Forelimb muscle (tissue), 1 donor: ENCODE results near the gene IGFL4. TPM values are rescaled to one million over a fixed set of nuclear protein-coding genes. Genes with fewer than 3 reads are reported as not detected.

Experiments used
- DNase-seq: peaks from one replicate; pipeline ENCODE4 v3.0.0-alpha.2; 2013; ENCODE audit warnings: low read depth
- polyA plus RNA-seq: library from polyadenylated mRNA; unstranded; fragments of 120-200 nt; gene quantifications from one replicate; pipeline ENCODE4 v1.2.1, GENCODE V29; 2013; ENCODE audit not compliant: insufficient read length

Gene IGFL4
- polyA plus RNA-seq, 1 donor: 5.1 TPM

DNA sequence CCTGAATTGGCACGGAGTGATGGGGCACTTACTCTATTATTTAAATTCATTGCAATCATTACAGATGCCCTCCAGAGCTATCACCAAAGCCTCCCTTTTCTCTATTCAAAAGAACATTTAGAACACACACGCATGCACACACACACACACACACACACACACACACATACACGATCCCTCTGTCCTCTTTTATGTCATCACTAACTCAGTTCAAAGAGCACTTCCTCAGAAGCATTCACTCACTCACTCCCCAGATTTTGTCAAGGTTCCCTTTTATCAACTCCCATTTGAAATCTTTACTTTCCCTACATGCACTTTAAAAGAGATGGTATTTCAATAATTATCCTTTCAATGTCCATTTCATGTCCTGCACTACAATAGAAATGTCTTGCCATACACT, 22.4 kb upstream of the IGFL4 start:
- no peak for DNase-seq

DNA sequence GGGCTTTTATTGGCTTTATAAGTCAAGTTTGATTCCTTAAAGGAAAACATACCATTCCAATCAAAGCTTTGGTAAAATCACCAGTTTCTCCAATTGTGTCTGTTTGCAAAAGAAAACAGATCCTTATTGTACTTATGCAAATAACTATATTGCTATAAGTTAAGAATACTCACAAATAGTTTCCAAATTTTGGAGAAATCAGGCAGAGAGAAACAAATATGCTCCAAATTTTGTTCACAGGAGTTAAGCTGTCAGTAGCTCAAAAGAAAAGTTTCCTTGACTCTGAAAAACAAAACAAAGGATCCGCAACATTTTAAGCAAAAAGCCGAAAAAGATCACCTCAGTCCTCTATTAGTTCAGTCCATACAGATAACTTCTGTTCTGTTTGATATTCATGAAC, 19.2 kb upstream of the IGFL4 start:
- no peak for DNase-seq

DNA sequence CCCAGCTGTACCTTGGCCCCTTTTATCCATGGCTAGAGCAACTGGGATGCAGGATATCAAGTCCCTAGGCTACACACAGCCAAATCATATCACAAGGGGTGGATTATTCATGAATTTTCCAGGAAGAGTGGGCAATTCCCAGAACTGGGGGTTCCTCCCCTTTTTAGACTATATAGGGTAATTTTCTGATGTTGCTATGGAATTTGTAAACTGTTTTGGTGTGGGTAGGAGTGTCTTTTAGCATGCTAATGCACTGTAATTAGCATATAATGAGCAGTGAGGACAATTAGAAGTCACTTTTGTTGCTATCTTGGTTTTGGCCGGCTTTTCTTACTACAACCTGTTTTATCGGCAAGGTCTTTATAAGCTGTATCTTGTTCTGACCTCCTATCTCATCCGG, 18.0 kb upstream of the IGFL4 start:
- DNase-seq: no peak

DNA sequence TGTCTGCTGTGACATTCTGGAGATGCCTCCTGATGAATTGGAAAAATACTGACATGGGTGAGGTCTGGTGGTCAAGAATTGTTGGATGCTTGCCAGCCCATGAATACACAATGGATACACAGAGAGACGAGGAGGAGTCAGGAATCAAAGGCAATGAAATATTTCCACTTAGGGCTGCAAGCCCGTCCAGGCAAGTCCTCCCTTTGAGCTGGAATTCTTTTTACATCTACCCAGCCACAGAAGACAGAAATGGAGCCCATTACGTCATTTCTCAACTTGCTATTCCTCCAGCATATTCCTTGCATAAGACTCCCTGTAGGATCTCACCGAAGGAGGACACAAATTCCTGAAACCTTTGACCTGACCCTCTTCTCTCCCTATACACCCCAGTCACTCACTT, 15.7 kb upstream of the IGFL4 start:
- no peak for DNase-seq

DNA sequence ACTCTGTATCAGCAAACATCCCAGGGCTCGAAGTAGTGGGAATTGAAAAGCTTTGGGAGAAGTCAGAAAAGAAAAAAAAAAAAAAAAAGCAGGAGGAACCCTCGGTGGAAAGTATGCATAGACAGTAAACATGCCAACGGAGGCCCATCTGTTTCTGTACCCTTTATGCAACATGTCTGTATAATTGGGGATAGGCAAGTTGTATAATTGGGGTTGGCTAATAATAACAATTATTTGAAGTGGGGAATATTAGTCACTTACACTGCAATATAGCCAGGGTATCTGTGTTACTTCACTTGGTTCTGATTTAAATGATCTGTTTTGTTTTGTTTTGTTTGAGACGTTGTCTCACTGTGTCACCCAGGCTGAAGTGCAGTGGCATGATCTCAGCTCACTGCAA, 12.1 kb upstream of the IGFL4 start:
- no peak for DNase-seq

DNA sequence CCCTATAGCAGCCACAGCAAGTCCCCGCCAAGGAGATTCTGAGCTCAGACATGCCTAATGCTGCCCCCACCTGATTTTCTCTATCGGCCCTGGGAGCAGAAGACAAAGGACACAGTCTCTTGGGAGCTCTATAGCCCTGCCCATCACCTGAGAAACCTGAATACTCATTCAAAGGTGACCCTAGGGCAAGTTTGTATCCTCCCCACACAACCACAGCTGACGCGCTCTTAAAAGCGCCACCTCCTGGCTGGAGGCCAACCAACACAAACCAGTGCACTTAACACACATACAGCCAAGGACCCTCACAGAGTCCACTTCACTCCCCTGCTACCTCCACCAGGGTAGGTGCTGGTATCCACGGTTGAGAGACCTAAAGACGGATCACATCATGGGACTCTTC, 8.8 kb upstream of the IGFL4 start:
- no peak for DNase-seq

DNA sequence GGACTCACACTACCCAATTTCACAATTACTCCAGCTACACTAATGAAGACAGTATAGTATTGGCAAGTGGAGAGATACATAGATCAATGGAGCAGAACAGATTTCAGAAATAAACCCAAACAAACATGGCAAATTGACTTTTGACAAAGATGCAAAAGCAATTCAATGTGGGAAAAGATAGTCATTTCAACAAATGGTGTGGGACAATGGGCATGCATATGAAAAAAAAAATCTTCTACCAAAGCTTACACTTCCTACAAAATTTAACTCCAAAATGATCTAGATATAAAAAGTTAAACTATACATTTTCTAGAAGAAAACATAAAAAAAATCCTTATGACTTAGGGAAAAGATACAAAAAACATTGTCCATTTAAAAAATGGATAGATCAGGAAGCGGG, 2.7 kb upstream of the IGFL4 start:
- no peak for DNase-seq

DNA sequence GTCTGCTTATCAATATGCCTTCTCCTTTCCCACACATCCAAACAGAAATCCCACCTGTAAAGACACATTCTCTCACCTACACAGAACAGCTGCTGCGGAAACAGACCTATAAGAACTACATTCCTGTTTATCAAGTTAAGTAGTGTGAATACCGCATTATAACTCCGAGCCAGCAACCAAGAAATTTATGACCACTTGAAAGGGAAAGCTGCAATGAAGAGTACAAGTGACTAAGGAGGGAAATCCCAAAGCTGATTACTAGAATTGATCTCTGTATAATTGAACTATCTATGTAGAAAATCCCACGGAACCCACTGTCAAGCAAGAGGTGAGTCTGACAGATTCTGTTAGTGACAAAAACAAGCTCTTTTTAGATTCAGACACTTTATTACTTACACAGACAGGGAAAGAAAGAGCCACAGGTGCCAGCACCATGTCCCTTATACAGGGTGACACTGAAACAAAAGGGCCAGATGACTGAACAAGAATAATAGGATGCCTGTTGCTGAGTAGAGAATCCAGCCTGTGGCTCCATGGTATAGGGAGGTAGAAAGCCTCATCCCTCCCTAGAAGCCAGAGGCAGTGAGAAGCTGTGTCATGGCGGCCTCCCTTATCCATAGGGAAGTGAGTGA, 1.6 kb upstream of the IGFL4 start:
- no peak for DNase-seq

DNA sequence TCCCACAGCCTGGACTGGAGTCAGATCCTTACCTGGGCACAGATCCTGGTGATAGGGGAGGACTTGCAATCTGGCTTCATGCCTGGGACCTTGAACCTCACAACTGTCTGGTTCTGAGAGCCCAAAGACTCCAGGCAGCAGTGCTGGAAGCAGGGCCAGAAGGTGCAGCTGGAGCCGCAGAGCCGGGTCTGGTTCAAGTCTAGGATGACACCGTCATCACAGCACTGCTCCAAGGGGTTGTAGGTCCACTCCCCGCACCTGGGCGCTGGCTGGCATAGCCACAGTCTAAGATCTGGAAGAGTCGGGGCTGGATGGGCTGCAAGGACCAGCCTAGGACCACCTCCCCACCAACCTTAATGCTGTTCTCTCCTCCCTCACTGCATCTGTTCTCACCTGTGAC, 677 bp downstream of the IGFL4 start:
- no peak for DNase-seq

DNA sequence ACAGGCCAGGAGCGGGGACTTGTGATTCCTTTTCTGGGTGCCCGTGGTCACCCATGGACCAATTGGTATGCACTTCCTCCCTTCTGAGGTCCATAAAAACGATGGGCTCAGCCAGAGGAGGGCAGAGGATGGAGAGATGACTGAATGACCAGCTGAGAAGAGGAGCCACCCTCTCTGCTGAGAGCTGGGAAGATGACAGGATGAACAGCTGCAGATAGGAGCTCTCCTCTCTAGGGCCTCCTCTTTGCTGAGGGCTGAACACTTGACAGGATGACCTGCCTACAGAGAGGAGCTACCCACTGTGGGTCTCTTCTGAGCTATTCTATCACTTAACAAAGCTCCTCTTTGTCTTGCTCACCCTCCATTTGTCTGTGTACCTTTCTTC, 4.1 kb downstream of the IGFL4 start:
- no peak for DNase-seq

DNA sequence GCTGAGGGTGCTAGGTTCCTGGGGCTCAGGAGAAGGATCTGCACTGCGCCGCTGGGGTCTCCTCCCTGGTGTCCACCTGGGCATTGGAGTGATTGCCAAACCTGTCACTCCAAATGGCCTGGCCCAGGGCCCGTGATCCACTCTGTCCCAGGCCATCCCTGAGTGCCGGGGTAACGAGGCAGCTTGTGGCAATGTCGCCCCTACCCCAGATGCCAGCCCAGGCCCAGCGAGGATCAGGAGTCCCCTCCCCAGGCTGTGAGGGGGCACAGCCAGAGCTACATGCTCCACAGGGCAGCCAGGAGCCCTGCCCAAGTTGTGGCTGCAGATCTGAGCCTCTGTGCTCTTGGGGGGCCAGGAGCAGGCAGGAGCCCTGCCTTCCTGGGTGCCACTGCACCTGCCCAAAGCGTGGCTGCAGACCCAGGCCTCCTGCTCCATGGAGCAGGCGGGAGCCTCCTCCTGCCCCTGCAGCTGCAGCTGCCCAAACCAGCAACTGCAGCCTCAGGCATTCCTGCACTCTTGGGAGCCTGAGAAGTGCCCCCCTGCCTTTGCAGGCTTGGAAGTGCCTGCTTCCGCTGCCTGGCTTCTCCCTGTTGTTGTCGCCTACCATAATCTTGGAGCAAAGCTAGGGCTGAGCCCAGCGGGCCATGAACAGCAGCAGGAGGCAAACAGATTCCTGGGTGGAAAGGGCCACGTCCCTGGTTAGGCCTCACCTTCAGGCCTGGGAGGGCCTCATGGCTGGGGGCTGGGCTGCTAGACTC, 4.6 kb downstream of the IGFL4 start:
- no peak for DNase-seq

DNA sequence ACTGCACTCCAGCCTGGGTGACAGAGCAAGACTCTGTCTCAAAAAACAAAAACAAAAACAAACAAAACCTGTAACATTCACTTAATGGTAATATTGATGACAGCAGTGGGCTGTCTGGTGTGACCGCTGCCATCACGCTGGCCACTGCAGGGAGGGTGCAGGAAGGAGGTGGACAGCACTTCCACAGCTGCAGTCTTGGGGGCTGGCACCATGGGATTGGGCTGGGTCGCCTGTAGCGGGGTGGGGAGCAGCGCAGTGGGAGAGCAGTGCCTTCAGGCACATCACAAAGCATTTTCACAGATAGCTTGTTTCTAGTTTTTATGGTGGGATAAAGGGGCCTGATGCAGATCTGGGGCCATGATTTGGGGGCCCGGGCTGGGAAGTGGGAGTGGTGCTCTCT, 5.3 kb downstream of the IGFL4 start:
- DNase-seq: no peak

DNA sequence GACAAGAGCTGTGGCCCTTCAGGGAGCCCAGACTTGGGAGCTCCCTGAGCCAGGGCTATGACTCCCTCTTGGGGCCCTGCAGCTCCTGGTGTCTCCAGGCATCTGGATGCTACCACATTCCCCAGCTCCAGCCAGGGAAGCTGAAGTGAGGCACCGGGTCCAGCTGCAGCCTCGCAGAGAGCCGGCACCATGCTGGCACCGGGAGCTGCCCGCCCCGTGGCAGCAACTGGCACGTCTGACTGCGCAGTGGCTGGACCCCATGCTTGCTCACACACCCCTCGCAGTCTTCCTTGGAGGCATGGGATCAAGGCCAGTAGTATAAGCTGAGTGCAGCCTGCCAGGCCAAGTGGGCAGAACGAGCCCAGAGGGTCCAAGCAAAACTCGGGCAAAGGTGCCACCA, 7.4 kb downstream of the IGFL4 start:
- no peak for DNase-seq

DNA sequence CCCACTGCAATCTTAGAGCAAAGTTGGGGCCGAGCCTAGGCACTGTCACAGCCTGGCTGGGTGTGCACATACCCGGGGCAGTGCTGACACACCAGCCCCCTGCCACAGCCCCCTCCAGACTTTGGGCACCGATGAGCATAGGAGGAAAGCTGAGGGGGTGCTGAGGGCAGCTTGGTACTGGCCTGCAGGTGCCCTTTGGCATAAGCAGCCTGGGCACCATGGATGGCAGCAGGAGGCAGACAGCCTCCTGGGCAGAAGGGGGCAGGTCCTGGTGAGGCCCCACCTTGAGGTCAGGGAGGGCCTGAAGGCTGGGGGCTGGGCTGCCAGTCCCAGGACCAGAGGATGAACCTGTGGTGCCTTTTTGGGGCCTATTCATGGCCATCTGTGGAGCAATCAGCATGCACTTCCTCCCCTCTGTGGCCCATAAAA, 8.2 kb downstream of the IGFL4 start:
- no peak for DNase-seq

DNA sequence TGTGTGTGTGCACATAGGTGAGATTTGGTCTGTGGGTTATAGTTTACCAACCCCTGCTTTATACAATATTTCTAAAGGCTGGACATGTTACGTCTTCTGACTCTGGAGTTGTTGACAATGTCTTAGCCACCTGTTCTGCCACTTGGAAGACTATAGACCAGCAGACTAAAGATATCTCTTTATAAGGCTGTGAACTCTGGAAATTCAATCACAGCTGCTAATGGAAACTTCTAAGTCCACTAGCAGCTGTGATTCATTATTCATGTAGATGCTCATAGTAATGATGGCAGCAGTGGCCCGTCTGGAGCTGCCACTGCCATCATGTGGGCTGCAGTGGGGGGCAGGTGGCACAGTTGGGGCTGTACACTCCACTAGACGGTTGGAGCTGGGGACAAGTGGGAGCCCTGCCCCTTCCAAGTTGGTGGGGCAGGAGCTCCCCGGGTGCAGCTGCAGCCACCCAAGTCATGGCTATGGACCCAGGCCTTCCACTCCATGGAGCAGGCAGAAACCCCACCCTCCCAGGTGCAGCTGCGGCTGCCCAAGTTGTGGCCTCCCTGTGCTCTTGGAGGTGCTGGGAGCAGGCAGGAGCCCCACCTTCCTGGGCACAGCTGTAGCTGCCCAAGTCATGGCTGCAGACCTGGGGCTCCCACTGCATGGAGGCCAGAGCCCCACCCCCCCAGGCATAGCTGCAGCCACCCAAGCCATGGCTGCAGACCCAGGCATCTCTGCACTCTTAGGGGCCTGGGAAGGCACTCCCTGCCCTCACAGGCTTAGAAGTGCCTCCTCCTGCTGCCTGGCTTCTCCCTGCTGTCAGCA, 8.8 kb downstream of the IGFL4 start:
- DNase-seq: no peak

DNA sequence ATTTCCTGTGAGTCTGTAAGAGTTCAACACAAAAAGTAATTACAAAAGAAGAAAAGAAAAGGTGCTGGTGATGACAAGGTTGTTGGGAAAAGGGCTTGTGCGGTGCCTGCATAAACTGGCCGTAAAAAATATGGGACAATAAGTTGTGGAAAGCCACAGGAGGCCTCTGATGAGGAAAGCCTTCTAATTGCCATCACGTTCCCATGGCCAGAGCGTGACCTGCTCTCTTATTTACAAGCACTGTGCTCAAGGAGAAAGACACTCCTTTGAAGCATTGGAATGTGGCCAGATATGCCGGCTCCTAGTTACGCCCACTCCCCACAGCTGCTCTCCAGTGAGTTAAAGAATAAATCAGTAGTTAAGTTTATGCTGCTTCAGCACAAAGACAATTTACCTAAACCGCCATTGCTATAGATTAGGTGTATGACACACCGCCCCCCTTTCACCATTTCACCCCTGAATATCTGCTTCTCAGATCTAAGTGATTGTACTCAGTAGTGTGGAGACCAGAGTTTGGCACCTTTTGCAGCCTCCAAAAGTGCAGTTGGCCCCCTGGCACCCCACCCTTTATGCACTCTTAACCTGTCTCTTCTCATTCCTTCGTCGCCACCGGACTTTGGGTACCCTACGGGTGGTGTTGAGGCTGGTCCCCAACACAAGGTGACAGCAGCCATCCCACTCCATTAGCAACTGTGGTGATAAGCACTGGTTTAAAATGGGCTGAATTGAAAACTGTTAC, 9.8 kb downstream of the IGFL4 start:
- no peak for DNase-seq

DNA sequence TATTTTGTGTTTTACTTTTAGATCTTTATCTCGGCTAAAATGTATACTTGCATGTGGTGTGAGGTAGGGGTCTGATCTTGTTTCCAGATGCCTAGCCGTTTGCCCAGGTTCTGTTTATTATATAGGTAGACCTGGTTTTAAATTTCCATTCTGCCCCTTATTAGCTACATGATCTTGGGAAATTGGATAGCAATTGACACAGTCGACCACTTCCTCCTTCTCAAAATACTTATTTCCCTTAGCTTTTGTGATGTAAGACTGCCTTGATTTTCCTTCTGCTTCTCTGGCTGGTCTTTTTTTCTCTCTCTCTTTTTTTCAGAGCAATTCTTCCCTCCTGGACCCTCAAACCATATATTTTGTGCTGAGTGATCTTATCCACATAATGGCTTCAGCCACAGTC, 15.0 kb downstream of the IGFL4 start:
- DNase-seq: no peak

DNA sequence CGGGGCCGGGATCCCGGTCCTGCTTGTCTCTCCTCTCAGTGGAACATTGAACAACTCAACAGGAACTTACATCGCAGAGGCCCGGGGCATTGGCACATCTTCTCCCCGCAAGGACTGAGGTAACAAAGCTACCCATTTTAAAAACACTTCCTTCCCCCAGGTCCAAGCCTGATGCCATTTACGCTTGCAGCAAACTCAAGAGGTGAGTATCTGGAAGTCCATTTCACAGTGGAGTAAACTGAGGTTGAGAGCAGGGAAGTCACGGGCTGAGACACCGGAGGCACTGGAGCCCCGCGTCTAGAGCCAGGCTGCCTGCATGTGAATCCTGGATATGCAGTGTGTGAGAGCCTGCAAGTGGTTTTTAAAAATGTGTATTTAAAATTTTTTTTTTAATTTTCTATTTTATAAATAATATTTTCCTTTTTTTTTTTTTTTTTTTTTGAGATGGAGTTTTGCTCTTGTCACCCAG, 17.5 kb downstream of the IGFL4 start:
- DNase-seq: no peak

DNA sequence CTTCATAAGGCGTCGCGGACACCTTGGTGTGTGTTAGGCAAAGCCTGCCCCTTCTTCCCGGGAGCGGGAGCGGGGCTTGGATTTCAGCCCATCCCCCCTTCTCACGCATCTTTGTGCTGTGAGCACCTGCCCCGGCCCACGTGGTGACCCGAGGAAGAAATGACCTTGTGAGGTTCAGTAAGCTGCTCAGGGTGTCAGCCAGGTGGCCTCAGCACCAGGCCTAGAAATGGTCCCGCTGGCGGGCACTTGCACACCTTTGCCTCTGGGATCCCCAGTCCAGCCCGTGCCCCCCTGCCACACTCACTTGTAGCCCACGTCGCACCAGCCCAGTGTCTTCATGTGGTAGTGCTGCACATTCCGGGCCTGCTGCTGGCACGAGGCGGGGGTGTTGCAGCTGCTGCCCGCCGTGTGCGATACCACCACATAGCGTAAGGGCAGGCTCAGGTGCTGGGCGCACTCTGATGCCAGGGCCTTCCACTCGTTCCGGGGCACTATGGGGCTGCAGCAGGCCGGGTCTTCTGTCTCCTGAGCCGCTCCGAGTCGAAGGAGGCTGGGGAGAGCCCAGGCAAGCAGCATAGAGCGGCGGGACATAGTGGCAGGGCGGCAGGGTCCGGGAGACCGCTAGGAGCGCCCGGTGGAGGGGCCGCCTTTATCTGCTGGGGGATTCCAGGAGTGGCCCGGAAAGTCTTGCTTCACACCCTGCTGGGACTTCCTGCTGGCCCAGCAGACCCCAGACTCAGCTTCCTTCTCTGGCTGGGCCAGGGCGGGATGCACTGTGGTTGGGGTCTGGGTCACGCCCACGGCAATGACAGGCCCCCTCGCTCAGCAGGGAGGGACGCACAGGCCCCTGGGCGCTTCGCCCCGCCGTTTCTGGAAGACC, 18.1 kb downstream of the IGFL4 start, which contains the start of gene PGLYRP1:
PGLYRP1 (minus strand) TSS at position 623 of the 880 bp plus-strand sequence; CDS start at position 591, 32 bp downstream.
- no peak for DNase-seq

DNA sequence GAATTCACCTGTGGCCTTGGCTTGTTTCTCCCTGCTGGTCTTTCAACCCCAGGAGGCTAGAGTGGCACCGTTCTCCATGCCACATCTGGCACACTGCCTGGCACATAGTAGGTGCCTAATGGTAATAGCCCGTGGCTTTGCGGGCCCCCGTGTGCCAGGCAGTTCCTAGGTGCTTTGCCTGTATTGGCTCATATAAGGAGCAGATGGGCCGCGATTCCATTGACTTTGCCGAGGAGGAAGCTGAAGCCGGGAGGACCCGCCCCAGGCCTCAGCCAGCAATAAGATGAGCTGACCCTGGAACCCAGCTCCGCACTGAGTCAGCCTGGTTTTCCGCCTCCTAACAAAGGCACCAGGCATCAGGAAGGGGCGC, 18.8 kb downstream of the IGFL4 start:
- no peak for DNase-seq

DNA sequence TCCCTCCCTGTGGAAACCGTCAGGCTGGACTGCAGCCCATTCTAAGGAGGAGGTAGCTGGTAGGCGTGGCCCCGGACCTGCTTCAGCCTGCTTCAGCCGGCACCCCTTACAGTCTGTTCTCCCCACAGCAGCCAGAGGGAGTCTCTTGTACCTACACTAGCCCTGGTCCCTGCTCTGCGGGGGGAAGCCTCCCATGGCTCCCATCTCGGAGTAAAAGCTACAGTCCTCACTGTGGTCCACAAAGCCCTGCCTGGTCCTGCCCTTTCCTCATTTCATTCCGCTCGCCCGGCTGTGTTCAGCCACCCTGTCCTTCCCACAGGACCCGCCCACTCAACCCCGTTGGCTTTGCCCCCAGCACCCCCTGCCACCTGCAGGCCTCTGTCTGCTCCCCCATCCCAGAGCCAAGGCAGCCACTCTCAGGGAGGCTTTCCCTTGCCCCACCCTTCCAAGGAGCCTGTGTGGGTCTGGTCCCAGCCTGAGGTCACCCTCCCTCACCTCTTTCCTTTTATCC, 19.2 kb downstream of the IGFL4 start:
- no peak for DNase-seq
